Astrocyte (in vitro differentiated cells and primary cell): ENCODE results near the gene EYS.

Source experiments
- EZH2 ChIP-seq: IDR thresholded peaks from 2 replicates; pipeline ENCODE4 v1.6.1; 2012; ENCODE audit warnings: mild to moderate bottlenecking, low read length, inconsistent platforms; ENCODE audit not compliant: insufficient read depth
- TF ChIP-seq, protein P1 (sequence below): IDR thresholded peaks from 2 replicates; pipeline ENCODE4 v1.5.1; 2011; ENCODE audit warnings: low read depth, mild to moderate bottlenecking, inconsistent platforms, low read length, moderate library complexity; ENCODE audit not compliant: insufficient read depth

DNA sequence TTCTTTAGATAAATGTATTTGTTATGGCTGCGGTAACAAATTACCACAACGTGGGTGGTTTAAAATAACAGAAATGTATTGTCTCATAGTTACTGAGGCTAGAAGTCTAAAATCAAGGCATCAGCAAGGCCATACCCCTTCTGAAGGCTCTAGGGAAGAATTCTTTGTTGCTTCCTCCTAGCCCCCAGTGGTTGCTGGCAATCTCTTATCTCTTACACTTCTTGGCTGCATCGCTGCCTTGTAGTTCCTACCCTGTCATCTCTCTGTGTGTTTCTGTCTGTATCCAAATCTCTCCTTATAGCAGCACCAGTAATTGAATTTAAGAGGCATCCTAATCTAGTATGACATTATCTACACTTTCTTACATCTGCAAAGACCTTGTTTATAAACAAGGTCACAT, 1536.7 kb downstream of the EYS start:
- TF ChIP-seq, protein P1, sequence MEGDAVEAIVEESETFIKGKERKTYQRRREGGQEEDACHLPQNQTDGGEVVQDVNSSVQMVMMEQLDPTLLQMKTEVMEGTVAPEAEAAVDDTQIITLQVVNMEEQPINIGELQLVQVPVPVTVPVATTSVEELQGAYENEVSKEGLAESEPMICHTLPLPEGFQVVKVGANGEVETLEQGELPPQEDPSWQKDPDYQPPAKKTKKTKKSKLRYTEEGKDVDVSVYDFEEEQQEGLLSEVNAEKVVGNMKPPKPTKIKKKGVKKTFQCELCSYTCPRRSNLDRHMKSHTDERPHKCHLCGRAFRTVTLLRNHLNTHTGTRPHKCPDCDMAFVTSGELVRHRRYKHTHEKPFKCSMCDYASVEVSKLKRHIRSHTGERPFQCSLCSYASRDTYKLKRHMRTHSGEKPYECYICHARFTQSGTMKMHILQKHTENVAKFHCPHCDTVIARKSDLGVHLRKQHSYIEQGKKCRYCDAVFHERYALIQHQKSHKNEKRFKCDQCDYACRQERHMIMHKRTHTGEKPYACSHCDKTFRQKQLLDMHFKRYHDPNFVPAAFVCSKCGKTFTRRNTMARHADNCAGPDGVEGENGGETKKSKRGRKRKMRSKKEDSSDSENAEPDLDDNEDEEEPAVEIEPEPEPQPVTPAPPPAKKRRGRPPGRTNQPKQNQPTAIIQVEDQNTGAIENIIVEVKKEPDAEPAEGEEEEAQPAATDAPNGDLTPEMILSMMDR: no peak
- TF ChIP-seq EZH2: no peak
